Vagina (tissue), 2 donors: ENCODE measurements around the gene CUL4A. TPM values are rescaled to one million over a fixed set of nuclear protein-coding genes. Genes with fewer than 3 reads are reported as not detected.
"Not testable (repeated sequence)": the region's sequence is repeated elsewhere in the genome, so short reads cannot be mapped to it uniquely, and the experiment has no call there.

ENCODE experiments used
- DNase-seq, 2 donors: peaks; one replicate each; pipeline ENCODE4 v3.0.0-alpha.2; 2017; ENCODE audit errors: extremely low spot score in 2 of 2
- H3K27ac ChIP-seq: fragments of 200-600 bp; sonication (generic); one replicate; pipeline ENCODE4 v1.5.1; 2019
- H3K27me3 ChIP-seq: fragments of 200-600 bp; sonication (generic); one replicate; pipeline ENCODE4 v1.5.1; 2019
- H3K36me3 ChIP-seq, 2 donors: fragments of 200-600 bp; sonication (generic); one replicate each; pipeline ENCODE4 v1.5.1; 2017 to 2019
- H3K4me1 ChIP-seq: fragments of 200-600 bp; sonication (generic); one replicate; pipeline ENCODE4 v1.5.1; 2019
- H3K4me3 ChIP-seq, 2 donors: fragments of 200-600 bp; sonication (generic); 1 replicate in 1 of 2; 2 replicates in 1 of 2; pipeline ENCODE4 v1.5.1; 2016 to 2019
- H3K9me3 ChIP-seq: fragments of 200-600 bp; sonication (generic); one replicate; pipeline ENCODE4 v1.5.1; 2019
- CTCF ChIP-seq, 3 experiments: fragments of 450-650 bp in 2 of 3; fragments of 200-600 bp in 1 of 3; sonication (generic) in 1 of 3; IDR thresholded peaks; one replicate each; pipeline ENCODE4 v1.5.1; 2017 to 2019; ENCODE audit warnings: antibody characterized with exemption in 3 of 3, mild to moderate bottlenecking in 2 of 3, moderate library complexity in 2 of 3
- POLR2A ChIP-seq, 2 donors: fragments of 450-650 bp; IDR thresholded peaks; one replicate each; pipeline ENCODE4 v1.6.1; 2017; ENCODE audit warnings: antibody characterized with exemption in 2 of 2, mild to moderate bottlenecking in 2 of 2, moderate library complexity in 2 of 2
- POLR2AphosphoS5 ChIP-seq, 2 donors: sonication (generic); formaldehyde crosslinking; IDR thresholded peaks; one replicate each; pipeline ENCODE4 v1.9.0; 2017; ENCODE audit warnings: antibody characterized with exemption in 2 of 2, mild to moderate bottlenecking in 2 of 2, low read depth in 1 of 2; ENCODE audit not compliant: insufficient read depth in 1 of 2
- intact Hi-C: fragments of 100-400 bp; cut with DNase I; formaldehyde crosslinking; loops from one replicate; pipeline ENCODE4 v1.15.1; 2023
- total RNA-seq: library from RNA; depleted of rRNA; stranded (reverse); fragments of >200 nt; gene quantifications from one replicate; pipeline ENCODE4 v1.2.3, GENCODE V29; 2016

CUL4A gene
- total RNA-seq, result 110 TPM

GRCh38 chr13:113209336-113209758 lies at the start of gene CUL4A:
Gene CUL4A (plus strand): TSS chr13:113209613. CDS start chr13:113209628, 15 bp downstream.
- Histone ChIP-seq H3K27me3 (no peaks in the 10 kb centered on the region), H3K4me3 (peak within 1 kb of the TSS; percentile 78 to 98), H3K36me3 (peaks cover 0 to 9% of the 10 kb centered on the region in 2 donors), H3K27ac (peak within 1 kb of the TSS; percentile 99), H3K9me3 (no peaks in the 10 kb centered on the region), H3K4me1 (peaks cover 77% of the 10 kb centered on the region)
- no peak for TF ChIP-seq POLR2AphosphoS5 (IDR thresholded peaks at IDR 0.05; ENCODE audit: insufficient read depth in 1 of 2, low read depth in 1 of 2)
- TF ChIP-seq CTCF (IDR thresholded peaks at IDR 0.05), result no peak
- TF ChIP-seq POLR2A (IDR thresholded peaks at IDR 0.05), result no peak
- intact Hi-C loops, result loop anchor here (10.0 kb wide), 1 partner anchor 85 kb away; the partner anchor contains the start of gene LAMP1
- no peak for DNase-seq

- TF ChIP-seq POLR2AphosphoS5 (IDR thresholded peaks at IDR 0.05; ENCODE audit: insufficient read depth in 1 of 2, low read depth in 1 of 2) (no peak), POLR2A (IDR thresholded peaks at IDR 0.05) (no peak), CTCF (IDR thresholded peaks at IDR 0.05) (no peak)
- peaks cover 2% of the 10 kb centered on the region for H3K4me1 ChIP-seq
- H3K27ac ChIP-seq, result no peak overlapping the region
- H3K36me3 ChIP-seq, result no peaks in the 10 kb centered on the region
- intact Hi-C loops, result loop anchor here (10.0 kb wide), 1 partner anchor 205 kb away; the partner anchor contains the start of gene GRTP1
- H3K9me3 ChIP-seq, result no peaks in the 10 kb centered on the region
- DNase-seq, result no peak
- H3K4me3 ChIP-seq, result no peak overlapping the region
- no peaks in the 10 kb centered on the region for H3K27me3 ChIP-seq
Measured at GRCh38 chr13:113159701-113160100, 49.7 kb upstream of the CUL4A start.

GRCh38 chr13:113160983-113161382 lies 48.4 kb upstream of the CUL4A start:
- no peak overlapping the region for H3K4me3 ChIP-seq
- H3K4me1 ChIP-seq, result no peaks in the 10 kb centered on the region
- no peak for TF ChIP-seq CTCF (IDR thresholded peaks at IDR 0.05)
- no peak for DNase-seq
- H3K9me3 ChIP-seq, result no peaks in the 10 kb centered on the region
- H3K27ac ChIP-seq, result no peak overlapping the region
- H3K36me3 ChIP-seq, result no peaks in the 10 kb centered on the region
- intact Hi-C loops, result no loop called here
- H3K27me3 ChIP-seq, result no peaks in the 10 kb centered on the region

- H3K9me3 ChIP-seq, result no peaks in the 10 kb centered on the region
- no peaks in the 10 kb centered on the region for H3K4me1 ChIP-seq
- no peak for DNase-seq
- H3K27me3 ChIP-seq, result no peaks in the 10 kb centered on the region
- no peaks in the 10 kb centered on the region for H3K36me3 ChIP-seq
- TF ChIP-seq POLR2A (IDR thresholded peaks at IDR 0.05), result no peak
- no peak for TF ChIP-seq CTCF (IDR thresholded peaks at IDR 0.05)
- no peak for TF ChIP-seq POLR2AphosphoS5 (IDR thresholded peaks at IDR 0.05; ENCODE audit: insufficient read depth in 1 of 2, low read depth in 1 of 2)
- intact Hi-C loops, result no loop called here
- H3K4me3 ChIP-seq, result no peak overlapping the region
- no peak overlapping the region for H3K27ac ChIP-seq
Measured at GRCh38 chr13:113161433-113161832, 48.0 kb upstream of the CUL4A start.

- H3K27me3 ChIP-seq, H3K36me3 ChIP-seq, DNase-seq, H3K9me3 ChIP-seq, intact Hi-C loops, H3K27ac ChIP-seq, H3K4me3 ChIP-seq, H3K4me1 ChIP-seq: not testable (repeated sequence)
Measured at GRCh38 chr13:113161975-113162374, 47.4 kb upstream of the CUL4A start.
